PC-9 (cell line): ENCODE measurements around the gene PDPK1.

Experiments used
- CTCF ChIP-seq: fragments of 200-600 bp; sonication (generic); conservative IDR thresholded peaks from 2 replicates; pipeline ENCODE4 v1.6.1; 2017; ENCODE audit warnings: mixed run types, antibody characterized with exemption, mild to moderate bottlenecking, moderate library complexity
- EZH2 ChIP-seq: fragments of 200-600 bp; sonication (generic); IDR thresholded peaks from 2 replicates; pipeline ENCODE4 v1.8.0; 2017; ENCODE audit warnings: antibody characterized with exemption, low read depth

- TF ChIP-seq CTCF (no peak), EZH2 (no peak)
These were observed 26.6 kb upstream of the PDPK1 start for GRCh38 chr16:2511128-2511800.
